NCI-H2196 treated with DMSO at 0.1 percent for 48 hours (cell line): Measurements from ENCODE around the gene VASH1.
A peak's percentile ranks its signal among the peaks of the same experiment; 100 is the strongest.
"Not testable (repeated sequence)": the region's sequence is repeated elsewhere in the genome, so short reads cannot be mapped to it uniquely, and the experiment has no call there.

ENCODE experiments used
- DNase-seq: peaks from one replicate; lab custom pipeline; 2025; ENCODE audit not compliant: unreplicated experiment; lab: John Stamatoyannopoulos, UW

VASH1 gene

DNA sequence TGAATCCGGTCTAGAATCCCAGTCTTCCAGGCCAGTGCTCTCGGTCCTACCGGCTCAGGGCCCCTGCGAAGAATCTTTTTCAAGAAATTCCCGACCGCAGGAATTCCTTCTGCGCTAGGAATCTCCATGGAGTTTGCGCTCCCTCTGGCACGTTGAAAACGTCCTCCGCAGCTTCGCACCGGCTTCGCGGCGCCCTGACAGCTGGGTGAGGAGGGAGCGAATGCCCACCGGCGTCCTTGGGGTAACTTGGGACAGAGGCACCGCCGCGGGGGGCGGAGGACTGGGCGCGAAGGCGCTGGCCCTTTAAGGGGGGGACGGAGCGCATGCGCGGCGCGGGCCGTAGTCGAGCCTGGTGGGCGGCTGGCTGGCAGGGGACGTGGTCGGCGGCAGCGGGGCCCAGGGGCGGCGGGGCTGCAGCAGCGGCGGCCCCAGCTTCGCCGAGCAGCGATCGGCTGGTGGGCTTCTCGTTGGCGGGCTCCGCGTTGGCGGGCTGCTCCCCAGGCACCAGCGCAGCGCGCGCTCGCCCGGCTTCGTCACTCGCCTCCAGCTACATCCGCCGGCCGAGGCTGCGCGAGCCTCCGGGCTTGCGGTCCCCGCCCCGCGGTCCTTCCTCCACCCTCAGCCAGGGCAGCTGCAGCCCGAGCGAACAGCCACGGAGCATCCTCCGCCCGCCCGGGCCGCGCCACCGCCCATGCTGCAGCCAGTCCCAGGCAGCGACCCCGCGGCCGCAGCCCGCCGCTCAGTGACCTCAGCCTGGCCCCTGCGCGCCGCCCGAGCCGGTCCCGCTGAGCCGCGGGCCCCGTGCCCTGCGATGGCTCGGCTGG, at the start of gene VASH1:
TSS of gene VASH1 (plus strand) at position 333 of the 824 bp plus-strand sequence. CDS start 1,354 bp downstream, outside the sequence.
- peak; percentile 13 for DNase-seq

- DNase-seq: no peak
Measured at GRCh38 chr14:76713121-76713520, 48.1 kb upstream of the VASH1 start.

- DNase-seq: no peak
Measured at GRCh38 chr14:76714470-76714869, 46.8 kb upstream of the VASH1 start.

DNA sequence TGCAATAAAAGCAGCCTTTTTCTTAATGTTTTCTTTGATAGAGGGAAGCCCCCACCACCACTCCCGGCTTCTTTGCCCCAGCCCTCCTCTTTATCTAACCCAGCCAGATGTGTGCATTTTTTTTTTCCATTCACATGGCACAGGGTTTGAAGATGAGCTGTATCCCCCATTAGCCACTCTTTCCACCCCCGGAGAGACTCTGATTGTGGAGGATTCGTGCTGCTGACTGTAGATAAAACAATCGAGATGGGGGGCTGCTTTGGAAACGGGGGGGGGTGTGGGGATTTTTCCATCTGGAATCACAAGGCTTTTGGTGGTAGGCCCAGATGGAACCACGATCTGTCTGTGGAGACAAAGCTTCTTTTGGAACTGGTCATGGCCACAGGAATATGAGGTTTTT, 46.2 kb upstream of the VASH1 start:
- DNase-seq: no peak

DNA sequence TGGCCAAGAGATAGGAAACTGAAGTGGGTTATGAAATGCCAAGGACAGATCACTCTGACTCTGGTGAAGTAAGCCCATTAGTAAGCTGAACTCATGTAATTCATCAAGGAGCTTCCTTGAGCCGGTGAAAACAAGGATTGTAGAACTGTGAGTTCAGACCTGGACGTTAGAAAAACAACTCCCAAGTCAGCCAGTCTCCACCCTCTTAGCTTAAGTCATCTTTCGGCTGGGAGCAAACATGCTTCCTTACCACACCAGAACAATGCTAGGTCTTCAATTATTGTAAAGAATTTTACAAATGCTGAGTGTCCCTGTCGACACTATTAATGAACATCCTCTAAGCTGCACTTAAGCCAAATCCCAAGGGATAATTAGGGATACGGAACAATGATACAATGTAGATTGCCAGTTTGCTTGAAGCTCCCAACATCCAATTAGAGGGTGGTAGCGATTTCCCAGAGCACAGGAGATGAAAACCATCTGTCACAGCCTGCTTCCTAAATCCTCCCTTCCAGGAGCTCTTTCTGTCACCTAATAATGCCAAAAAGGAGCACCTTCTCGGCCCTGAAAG, 45.7 kb upstream of the VASH1 start:
- no peak for DNase-seq

DNA sequence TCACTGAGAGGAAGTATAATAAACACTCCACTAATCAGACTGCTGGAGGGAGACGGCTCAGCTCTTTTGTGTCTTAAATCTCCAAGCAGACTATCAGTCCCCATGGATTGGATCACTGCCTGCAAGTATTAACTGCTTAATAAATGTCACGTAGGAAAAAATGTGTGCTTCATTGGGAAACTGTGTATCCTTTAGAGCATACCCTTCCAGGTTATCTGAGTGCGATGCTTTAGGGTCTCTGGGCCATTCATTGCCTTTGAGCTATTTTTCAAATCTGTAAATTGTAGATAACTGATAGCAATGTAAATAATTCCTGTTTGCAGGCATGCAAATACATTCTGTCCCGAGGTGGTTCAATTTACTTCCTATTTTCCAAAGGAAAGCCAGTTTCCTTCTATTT, 45.0 kb upstream of the VASH1 start:
- no peak for DNase-seq

DNA sequence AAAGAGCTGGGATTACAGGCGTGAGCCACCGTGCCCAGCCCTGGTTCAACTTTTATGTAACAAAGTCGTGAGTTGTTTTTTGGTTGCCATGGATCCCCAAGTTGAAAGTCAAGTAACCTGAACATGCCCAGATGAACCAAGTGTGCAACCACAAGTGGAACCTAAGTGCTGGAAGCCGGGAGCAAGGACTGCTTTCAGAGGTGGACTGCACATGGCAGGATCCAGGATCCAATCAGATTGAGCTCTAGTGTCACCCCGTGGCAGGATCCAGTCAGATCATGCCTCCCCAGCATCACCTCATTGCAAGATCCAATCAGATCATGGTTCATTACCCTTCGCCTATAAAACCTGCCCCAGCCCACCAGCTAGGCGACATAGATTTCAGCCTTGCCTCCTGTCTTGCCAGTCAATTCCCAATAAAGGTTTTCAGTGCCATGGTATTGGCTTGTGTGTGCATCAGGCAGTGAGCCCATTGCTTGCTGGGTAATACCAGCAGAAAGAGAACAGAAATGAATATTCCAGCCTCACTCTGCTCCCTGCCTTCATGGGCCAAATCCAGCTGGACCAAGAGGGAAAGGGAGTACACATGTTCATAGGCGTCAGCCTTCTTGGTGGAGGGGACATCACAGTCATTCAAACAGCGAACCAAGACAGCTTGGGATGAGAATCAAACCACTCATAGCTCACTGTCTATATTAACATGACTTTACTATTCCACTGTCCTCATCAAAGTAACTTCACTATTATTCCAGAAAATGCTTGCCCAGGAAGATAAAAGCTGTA, 43.6 kb upstream of the VASH1 start:
- DNase-seq: no peak

- no peak for DNase-seq
Measured at GRCh38 chr14:76718306-76719040, 42.8 kb upstream of the VASH1 start.

- no peak for DNase-seq
Measured at GRCh38 chr14:76719666-76720065, 41.6 kb upstream of the VASH1 start.

GRCh38 chr14:76720382-76720813, 40.9 kb upstream of the VASH1 start:
- DNase-seq: peak; percentile 6

DNA sequence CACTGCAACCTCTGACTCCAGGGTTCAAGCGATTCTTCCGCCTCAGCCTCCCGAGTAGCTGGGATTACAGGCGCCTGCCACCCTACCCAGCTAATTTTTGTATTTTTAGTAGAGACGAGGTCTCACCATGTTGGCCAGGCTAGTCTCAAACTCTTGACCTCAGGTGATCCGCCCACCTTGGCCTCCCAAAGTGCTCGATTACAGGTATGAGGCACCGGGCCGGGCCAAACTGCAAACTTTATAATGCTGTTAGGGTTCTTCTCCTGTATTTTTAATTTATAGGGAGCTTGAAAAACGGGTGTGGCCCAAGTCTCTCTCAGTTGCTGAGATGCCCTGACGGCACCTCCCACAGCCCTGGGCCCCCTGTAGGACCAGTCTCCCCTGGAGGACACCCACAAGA, 39.8 kb upstream of the VASH1 start:
- DNase-seq: not testable (repeated sequence)

DNA sequence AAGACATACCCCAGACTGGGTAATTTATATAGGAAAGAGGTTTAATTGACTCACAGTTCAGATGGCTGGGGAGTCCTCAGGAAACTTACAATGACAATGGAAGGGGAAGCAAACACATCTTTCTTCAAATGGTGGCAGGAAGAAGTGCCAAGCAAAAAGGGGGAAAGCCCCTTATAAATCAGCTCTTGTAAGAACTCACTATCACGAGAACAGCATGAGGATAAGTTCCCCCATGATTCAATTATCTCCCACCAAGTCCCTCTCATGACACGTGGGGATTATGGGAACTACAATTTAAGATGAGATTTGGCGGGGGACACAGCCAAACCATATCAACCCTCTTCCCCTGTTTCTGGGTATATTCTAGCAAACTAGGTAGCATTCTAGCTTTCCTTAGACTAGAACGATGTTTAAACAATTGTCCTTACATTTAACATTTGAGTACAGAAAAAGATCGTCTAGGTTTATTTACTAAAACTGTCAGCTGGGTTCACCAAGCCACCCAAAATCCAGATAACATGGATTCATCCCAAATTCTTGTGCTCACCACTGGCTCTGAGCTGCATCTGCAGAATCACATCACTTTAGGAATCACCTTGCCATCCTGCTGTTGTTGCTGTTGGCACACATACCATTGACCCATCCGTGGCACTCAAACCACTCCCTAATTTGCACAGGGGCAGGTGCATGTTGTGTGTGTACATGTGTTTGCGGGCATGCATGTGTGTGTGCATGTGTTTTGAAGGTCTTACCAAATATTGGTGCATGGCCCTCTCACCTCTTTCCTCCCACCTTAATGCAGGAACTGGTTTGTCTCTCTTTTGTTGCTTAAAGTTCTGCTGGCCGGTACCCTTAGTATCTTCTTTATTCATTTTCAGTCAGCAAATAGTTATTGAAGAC, 36.4 kb upstream of the VASH1 start:
- no peak for DNase-seq

- no peak for DNase-seq
Measured at GRCh38 chr14:76726551-76726970, 34.7 kb upstream of the VASH1 start.

GRCh38 chr14:76727384-76727783, 33.9 kb upstream of the VASH1 start:
- DNase-seq: no peak

- no peak for DNase-seq
Measured at GRCh38 chr14:76727901-76728300, 33.4 kb upstream of the VASH1 start.

- DNase-seq: no peak
Measured at GRCh38 chr14:76729258-76729657, 32.0 kb upstream of the VASH1 start.

- no peak for DNase-seq
Measured at GRCh38 chr14:76729953-76730505, 31.2 kb upstream of the VASH1 start.

GRCh38 chr14:76734501-76734900, 26.8 kb upstream of the VASH1 start:
- not testable (repeated sequence) for DNase-seq

GRCh38 chr14:76736514-76736913, 24.8 kb upstream of the VASH1 start:
- no peak for DNase-seq

DNA sequence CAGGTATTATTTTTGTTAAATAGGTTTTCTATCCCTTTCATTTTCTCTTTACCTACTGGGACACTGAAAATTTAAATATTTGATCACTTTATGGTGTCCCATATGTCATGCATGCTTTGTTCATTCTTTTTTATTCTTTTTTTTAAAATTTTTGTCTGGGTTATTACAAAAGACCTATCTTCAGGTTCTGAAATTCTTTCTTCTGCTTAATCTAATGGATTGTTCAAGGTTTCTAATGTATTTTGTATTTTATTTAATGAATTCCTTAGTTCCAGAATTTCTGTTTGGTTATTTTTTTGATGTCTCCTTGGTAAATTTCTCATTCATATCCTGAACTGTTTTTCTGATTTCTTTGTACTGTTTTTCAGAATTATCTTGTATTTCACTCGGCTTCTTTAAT, 20.2 kb upstream of the VASH1 start:
- DNase-seq: no peak
